ENCODE measurements around the gene DNAJC17.

The DNAJC17 gene

DNA sequence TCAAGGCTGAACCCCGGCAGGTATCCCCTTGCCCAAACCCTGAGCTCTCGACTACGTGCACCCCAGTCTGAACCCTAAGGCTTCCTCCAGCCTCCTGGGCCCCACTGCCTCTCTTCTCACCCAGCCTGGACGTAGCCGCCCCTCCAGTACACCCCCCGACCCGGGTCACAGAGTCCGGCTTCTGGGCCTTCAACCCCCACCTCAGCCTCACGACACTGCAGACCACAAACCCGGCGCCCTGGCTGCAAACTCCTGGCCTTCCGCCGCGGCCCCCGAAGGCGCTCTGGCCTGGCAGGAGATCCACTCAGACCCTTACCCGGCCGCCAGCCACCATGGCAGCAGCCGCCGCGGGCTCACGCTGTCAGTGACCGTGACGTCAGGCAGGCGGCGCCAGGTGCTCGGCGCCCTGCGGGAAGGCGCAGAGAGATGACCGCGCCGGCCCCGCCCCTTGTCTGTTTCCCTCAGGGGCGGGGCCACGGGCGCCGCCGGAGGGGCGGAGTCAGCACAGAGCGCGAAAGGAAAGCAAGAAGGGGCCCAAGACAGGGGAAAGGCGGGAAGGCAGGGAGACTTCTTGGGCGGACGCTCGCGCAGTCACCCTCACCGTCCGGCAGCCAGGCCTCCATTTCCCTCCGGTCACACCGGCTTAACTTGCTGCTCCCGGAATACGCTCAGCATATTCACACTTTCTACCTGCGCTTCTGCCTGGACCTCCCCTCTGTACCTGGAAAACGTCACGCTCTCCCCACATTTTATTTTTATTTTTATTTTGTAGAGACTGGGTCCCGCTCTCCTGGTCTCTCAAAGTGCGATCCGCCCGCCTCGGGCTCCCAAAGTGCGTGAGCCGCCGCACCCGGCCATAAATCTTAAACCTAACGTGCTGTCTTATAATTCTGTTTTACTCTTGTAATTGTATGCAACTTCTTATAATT lies 52.1 kb downstream of the DNAJC17 start, which contains the start of gene RMDN3:
RMDN3 (minus strand) TSS at position 372 of the 929 bp plus-strand sequence. CDS start 471 bp downstream, outside the sequence.
- Histone ChIP-seq H4K8ac (ENCODE audit: low read length) (peak within 1 kb of the TSS; percentile 84), H2BK5ac (ENCODE audit: low read depth, low read length, poor library complexity, severe bottlenecking) (no peak within 1 kb of the TSS), H3K79me1 (replicated peaks; ENCODE audit: low read length, poor library complexity, severe bottlenecking) (peaks cover 28% of the 10 kb centered on the region), H3K27me3 (ENCODE audit: control insufficient read depth in 1 of 2, insufficient read depth in 1 of 2, low read length in 2 of 2) (no peaks in the 10 kb centered on the region), H3K36me3 (ENCODE audit: control insufficient read depth in 1 of 2, insufficient read depth in 2 of 2, low read depth in 1 of 2, low read length in 2 of 2) (peaks cover 14 to 26% of the 10 kb centered on the region in 2 experiments), H3K23ac (ENCODE audit: low read length in 2 of 2) (peak within 1 kb of the TSS in 1 of 2 experiments; percentile 94), H2AFZ (ENCODE audit: low read depth, low read length) (peak within 1 kb of the TSS; percentile 98), H3K4me2 (ENCODE audit: low read length, poor library complexity, severe bottlenecking) (peak within 1 kb of the TSS; percentile 91), H2BK12ac (ENCODE audit: low read length in 2 of 2) (peak within 1 kb of the TSS in 1 of 2 experiments; percentile 6), H4K91ac (ENCODE audit: low read length) (peak within 1 kb of the TSS; percentile 85), H2BK15ac (ENCODE audit: low read depth, poor library complexity, severe bottlenecking) (no peak within 1 kb of the TSS), H3K4me3 (ENCODE audit: insufficient read depth in 1 of 2, low read depth in 1 of 2, low read length in 2 of 2) (peak within 1 kb of the TSS; percentile 88 to 95), H2AK5ac (ENCODE audit: low read length, severe bottlenecking) (no peak within 1 kb of the TSS), H3K27ac (ENCODE audit: low read length, poor library complexity, severe bottlenecking) (peak within 1 kb of the TSS; percentile 52), H3K14ac (ENCODE audit: low read length in 2 of 2) (no peak within 1 kb of the TSS), H3K9me3 (ENCODE audit: control insufficient read depth, low read length) (no peaks in the 10 kb centered on the region), H3K9ac (ENCODE audit: low read length) (peak within 1 kb of the TSS; percentile 91), H3K4ac (ENCODE audit: low read depth in 1 of 2, low read length in 2 of 2) (peak within 1 kb of the TSS; percentile 20 to 86), H3K18ac (ENCODE audit: low read depth in 1 of 2, low read length in 2 of 2) (peak within 1 kb of the TSS; percentile 75 to 81), H2BK120ac (ENCODE audit: low read depth, low read length) (peak within 1 kb of the TSS; percentile 50), H3K4me1 (ENCODE audit: control insufficient read depth, insufficient read depth, low read depth, low read length) (peaks cover 6% of the 10 kb centered on the region)
- WGBS, result 2% methylated on average over 58 of the region's 66 CpGs
- DNase-seq, result peak; percentile 94

GRCh38 chr15:40754574-40754882 lies 52.7 kb downstream of the DNAJC17 start:
- peaks cover 6% of the 10 kb centered on the region for H3K4me1 ChIP-seq (ENCODE audit: control insufficient read depth, insufficient read depth, low read depth, low read length)
- no peak overlapping the region for H3K27ac ChIP-seq (ENCODE audit: low read length, poor library complexity, severe bottlenecking)
- 6% methylated on average over 9 of the region's 22 CpGs for WGBS

GRCh38 chr15:40751745-40752144 lies 55.5 kb downstream of the DNAJC17 start:
- Histone ChIP-seq H3K4me2 (ENCODE audit: low read length, poor library complexity, severe bottlenecking) (no peak overlapping the region), H3K36me3 (ENCODE audit: control insufficient read depth in 1 of 2, insufficient read depth in 2 of 2, low read depth in 1 of 2, low read length in 2 of 2) (peaks cover 29 to 47% of the 10 kb centered on the region in 2 experiments), H3K18ac (ENCODE audit: low read depth in 1 of 2, low read length in 2 of 2) (no peak overlapping the region), H2BK15ac (ENCODE audit: low read depth, poor library complexity, severe bottlenecking) (no peak overlapping the region), H3K79me1 (replicated peaks; ENCODE audit: low read length, poor library complexity, severe bottlenecking) (peaks cover 33% of the 10 kb centered on the region), H2BK120ac (ENCODE audit: low read depth, low read length) (no peak overlapping the region), H4K91ac (ENCODE audit: low read length) (no peak overlapping the region), H3K14ac (ENCODE audit: low read length in 2 of 2) (no peak overlapping the region), H2AFZ (ENCODE audit: low read depth, low read length) (no peak overlapping the region), H3K4me1 (ENCODE audit: control insufficient read depth, insufficient read depth, low read depth, low read length) (peaks cover 6% of the 10 kb centered on the region), H3K9me3 (ENCODE audit: control insufficient read depth, low read length) (no peaks in the 10 kb centered on the region), H2AK5ac (ENCODE audit: low read length, severe bottlenecking) (no peak overlapping the region), H3K4ac (ENCODE audit: low read depth in 1 of 2, low read length in 2 of 2) (no peak overlapping the region), H3K9ac (ENCODE audit: low read length) (no peak overlapping the region), H2BK5ac (ENCODE audit: low read depth, low read length, poor library complexity, severe bottlenecking) (no peak overlapping the region), H3K23ac (ENCODE audit: low read length in 2 of 2) (peak overlapping the region in 1 of 2 experiments; percentile 32), H3K4me3 (ENCODE audit: insufficient read depth in 1 of 2, low read depth in 1 of 2, low read length in 2 of 2) (no peak overlapping the region), H3K27ac (ENCODE audit: low read length, poor library complexity, severe bottlenecking) (no peak overlapping the region), H2BK12ac (ENCODE audit: low read length in 2 of 2) (no peak overlapping the region), H3K27me3 (ENCODE audit: control insufficient read depth in 1 of 2, insufficient read depth in 1 of 2, low read length in 2 of 2) (no peaks in the 10 kb centered on the region), H4K8ac (ENCODE audit: low read length) (no peak overlapping the region)
- no peak for DNase-seq
- 98% methylated on average over 10 of the region's 12 CpGs for WGBS

More at GRCh38 chr15:40754574-40754882, 52.7 kb downstream of the DNAJC17 start:
- Histone ChIP-seq H4K91ac (ENCODE audit: low read length) (no peak overlapping the region), H3K4me3 (ENCODE audit: insufficient read depth in 1 of 2, low read depth in 1 of 2, low read length in 2 of 2) (peak overlapping the region; percentile 88 to 95), H2AFZ (ENCODE audit: low read depth, low read length) (peak overlapping the region; percentile 98), H2BK120ac (ENCODE audit: low read depth, low read length) (no peak overlapping the region), H3K36me3 (ENCODE audit: control insufficient read depth in 1 of 2, insufficient read depth in 2 of 2, low read depth in 1 of 2, low read length in 2 of 2) (peaks cover 14 to 30% of the 10 kb centered on the region in 2 experiments), H4K8ac (ENCODE audit: low read length) (peak overlapping the region; percentile 35), H3K4ac (ENCODE audit: low read depth in 1 of 2, low read length in 2 of 2) (peak overlapping the region; percentile 20 to 86), H2AK5ac (ENCODE audit: low read length, severe bottlenecking) (no peak overlapping the region), H2BK15ac (ENCODE audit: low read depth, poor library complexity, severe bottlenecking) (no peak overlapping the region), H3K27me3 (ENCODE audit: control insufficient read depth in 1 of 2, insufficient read depth in 1 of 2, low read length in 2 of 2) (no peaks in the 10 kb centered on the region), H2BK12ac (ENCODE audit: low read length in 2 of 2) (no peak overlapping the region), H3K79me1 (replicated peaks; ENCODE audit: low read length, poor library complexity, severe bottlenecking) (peaks cover 28% of the 10 kb centered on the region), H3K14ac (ENCODE audit: low read length in 2 of 2) (no peak overlapping the region), H3K23ac (ENCODE audit: low read length in 2 of 2) (peak overlapping the region in 1 of 2 experiments; percentile 94), H3K18ac (ENCODE audit: low read depth in 1 of 2, low read length in 2 of 2) (peak overlapping the region in 1 of 2 experiments; percentile 67), H3K9me3 (ENCODE audit: control insufficient read depth, low read length) (no peaks in the 10 kb centered on the region), H2BK5ac (ENCODE audit: low read depth, low read length, poor library complexity, severe bottlenecking) (no peak overlapping the region), H3K4me2 (ENCODE audit: low read length, poor library complexity, severe bottlenecking) (peak overlapping the region; percentile 84), H3K9ac (ENCODE audit: low read length) (peak overlapping the region; percentile 91)
- DNase-seq, result peak; percentile 41

GRCh38 chr15:40750885-40751284 lies 56.4 kb downstream of the DNAJC17 start:
- Histone ChIP-seq H2BK15ac (ENCODE audit: low read depth, poor library complexity, severe bottlenecking) (no peak overlapping the region), H2BK120ac (ENCODE audit: low read depth, low read length) (no peak overlapping the region), H3K9me3 (ENCODE audit: control insufficient read depth, low read length) (no peaks in the 10 kb centered on the region), H3K4me2 (ENCODE audit: low read length, poor library complexity, severe bottlenecking) (no peak overlapping the region), H3K9ac (ENCODE audit: low read length) (no peak overlapping the region), H3K27ac (ENCODE audit: low read length, poor library complexity, severe bottlenecking) (no peak overlapping the region), H2AK5ac (ENCODE audit: low read length, severe bottlenecking) (no peak overlapping the region), H3K4ac (ENCODE audit: low read depth in 1 of 2, low read length in 2 of 2) (no peak overlapping the region), H3K27me3 (ENCODE audit: control insufficient read depth in 1 of 2, insufficient read depth in 1 of 2, low read length in 2 of 2) (no peaks in the 10 kb centered on the region), H3K36me3 (ENCODE audit: control insufficient read depth in 1 of 2, insufficient read depth in 2 of 2, low read depth in 1 of 2, low read length in 2 of 2) (peaks cover 29 to 47% of the 10 kb centered on the region in 2 experiments), H3K18ac (ENCODE audit: low read depth in 1 of 2, low read length in 2 of 2) (no peak overlapping the region), H2BK12ac (ENCODE audit: low read length in 2 of 2) (no peak overlapping the region), H3K4me1 (ENCODE audit: control insufficient read depth, insufficient read depth, low read depth, low read length) (peaks cover 6% of the 10 kb centered on the region), H3K14ac (ENCODE audit: low read length in 2 of 2) (no peak overlapping the region), H2AFZ (ENCODE audit: low read depth, low read length) (no peak overlapping the region), H4K8ac (ENCODE audit: low read length) (no peak overlapping the region), H3K23ac (ENCODE audit: low read length in 2 of 2) (no peak overlapping the region), H4K91ac (ENCODE audit: low read length) (no peak overlapping the region), H2BK5ac (ENCODE audit: low read depth, low read length, poor library complexity, severe bottlenecking) (no peak overlapping the region), H3K79me1 (replicated peaks; ENCODE audit: low read length, poor library complexity, severe bottlenecking) (peaks cover 34% of the 10 kb centered on the region), H3K4me3 (ENCODE audit: insufficient read depth in 1 of 2, low read depth in 1 of 2, low read length in 2 of 2) (no peak overlapping the region)
- DNase-seq, result no peak
- 97% methylated on average over 4 of the region's 4 CpGs for WGBS

Data from mesenchymal stem cell (in vitro differentiated cells and primary cell).